Stomach (tissue), 4 donors: ENCODE results near the gene NEDD4L.

ENCODE experiments used
- CTCF ChIP-seq, 7 experiments: fragments of 450-650 bp in 4 of 7; fragments of 200-600 bp in 3 of 7; sonication (generic) in 3 of 7; IDR thresholded peaks; one replicate each; pipeline ENCODE4 v1.5.1; 2016 to 2019; ENCODE audit warnings: antibody characterized with exemption in 7 of 7, control low read depth in 2 of 7, mild to moderate bottlenecking in 1 of 7
- EP300 ChIP-seq: sonication (generic); formaldehyde crosslinking; IDR thresholded peaks from one replicate; pipeline ENCODE4 v1.6.1; 2017; ENCODE audit warnings: antibody characterized with exemption
- POLR2A ChIP-seq, 4 donors: fragments of 450-650 bp; IDR thresholded peaks; one replicate each; pipeline ENCODE4 v1.6.1; 2016; ENCODE audit warnings: antibody characterized with exemption in 4 of 4, control low read depth in 2 of 4, mild to moderate bottlenecking in 1 of 4, moderate library complexity in 1 of 4
- POLR2AphosphoS5 ChIP-seq, 3 donors: sonication (generic); formaldehyde crosslinking; IDR thresholded peaks; one replicate each; pipeline ENCODE4 v1.6.1; 2016; ENCODE audit warnings: antibody characterized with exemption in 3 of 3

DNA sequence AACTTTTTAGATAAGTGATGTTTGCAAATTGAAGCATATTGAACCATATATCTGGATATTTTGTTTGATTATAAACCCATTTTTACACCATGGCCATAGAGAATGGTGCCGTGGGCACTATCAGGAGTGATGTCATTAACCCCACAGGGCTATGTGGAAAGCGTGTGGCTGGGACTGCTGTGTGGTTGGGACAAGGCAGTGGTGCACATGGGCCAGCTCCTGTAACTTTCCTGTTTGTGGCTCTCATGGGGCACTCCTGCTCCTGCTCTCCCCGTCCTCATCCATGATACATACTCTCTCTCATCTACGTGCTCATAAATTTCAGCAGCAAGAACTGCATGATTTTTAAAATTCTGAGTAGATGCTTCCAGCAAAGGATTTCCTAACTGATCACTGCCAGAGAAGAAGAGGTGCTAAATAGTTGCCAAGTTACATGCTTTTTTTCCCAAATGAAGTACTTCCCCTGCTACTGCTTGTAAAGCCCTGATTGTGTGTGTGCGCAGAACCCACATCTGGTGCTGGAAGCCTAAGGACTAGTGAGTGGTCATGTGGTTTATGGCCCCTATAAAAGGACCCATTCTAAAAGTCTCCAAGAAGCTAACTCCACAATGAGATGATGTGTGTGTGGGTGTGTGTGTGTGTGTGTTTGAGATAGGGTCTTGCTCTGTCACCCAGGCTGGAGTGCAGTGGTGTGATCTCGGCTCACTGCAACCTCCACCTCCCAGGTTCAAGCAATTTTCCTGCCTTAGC lies 240.8 kb downstream of the NEDD4L start:
- TF ChIP-seq CTCF (IDR thresholded peaks at IDR 0.05) = no peak
- no peak for TF ChIP-seq POLR2A (IDR thresholded peaks at IDR 0.05)
- TF ChIP-seq EP300 = no peak
- no peak for TF ChIP-seq POLR2AphosphoS5 (IDR thresholded peaks at IDR 0.05)
